ENCODE results near the gene ZPLD1.

The ZPLD1 gene

GRCh38 chr3:102526865-102527264, 92.0 kb downstream of the ZPLD1 start:
- DNase-seq (ENCODE audit: low read depth in 2 of 2) = no peak

- DNase-seq (ENCODE audit: low read depth in 2 of 2) = no peak
Observed at GRCh38 chr3:102528727-102529126, 93.9 kb downstream of the ZPLD1 start.
